K562 (cell line): ENCODE measurements around the gene COL4A2. TPM values are rescaled to one million over a fixed set of nuclear protein-coding genes. Genes with fewer than 3 reads are reported as not detected.

ENCODE experiments used
- CBFA2T3 ChIP-seq: fragments of 450-650 bp; IDR thresholded peaks from 2 replicates; pipeline ENCODE4 v1.6.1; 2017
- CEBPB ChIP-seq: fragments of 450-650 bp; IDR thresholded peaks from 2 replicates; pipeline ENCODE4 v1.6.1; 2016; ENCODE audit warnings: missing genetic modification characterization, missing compliant biosample characterization
- E2F8 ChIP-seq: fragments of 450-650 bp; IDR thresholded peaks from 2 replicates; pipeline ENCODE4 v1.7.1; 2018; ENCODE audit warnings: mild to moderate bottlenecking, low read depth; ENCODE audit not compliant: partially characterized antibody
- HEY1 ChIP-seq: fragments of 250-450 bp; sonication (Bioruptor Pico); IDR thresholded peaks from 2 replicates; pipeline ENCODE4 v1.5.0; 2020; ENCODE audit warnings: mild to moderate bottlenecking, moderate library complexity, borderline replicate concordance
- MYC ChIP-seq, 2 experiments: fragments of 250-450 bp in 1 of 2; sonication (Bioruptor Pico) in 1 of 2; IDR thresholded peaks; 2 replicates each; pipeline versions ENCODE4 v1.5.1 to v1.6.1; 2012 to 2021; ENCODE audit warnings: low read depth in 2 of 2, borderline replicate concordance in 1 of 2, improper control_type of control experiment in 1 of 2, low read length in 1 of 2, mild to moderate bottlenecking in 1 of 2, moderate library complexity in 1 of 2
- NR3C1 ChIP-seq: sonication (generic); formaldehyde crosslinking; IDR thresholded peaks from 2 replicates; pipeline ENCODE4 v1.8.1; 2022; ENCODE audit warnings: missing genetic modification reagents
- POLR3G ChIP-seq: IDR thresholded peaks from 2 replicates; pipeline ENCODE4 v1.6.1; 2011; ENCODE audit not compliant: insufficient read length, insufficient replicate concordance; ENCODE audit errors: extremely low read depth
- POU5F1 ChIP-seq: fragments of 150-350 bp; IDR thresholded peaks from 2 replicates; pipeline ENCODE4 v1.6.1; 2014; ENCODE audit warnings: borderline replicate concordance, low read length, low read depth, mild to moderate bottlenecking; ENCODE audit not compliant: partially characterized antibody
- SMAD3 ChIP-seq: fragments of 450-650 bp; formaldehyde crosslinking; conservative IDR thresholded peaks from 2 replicates; pipeline ENCODE4 v1.4.0; 2020; ENCODE audit warnings: mild to moderate bottlenecking
- TBL1XR1 ChIP-seq, 2 experiments: IDR thresholded peaks; 2 replicates each; pipeline ENCODE4 v1.6.1; 2012; ENCODE audit warnings: improper control_type of control experiment in 2 of 2, low read length in 2 of 2, mild to moderate bottlenecking in 1 of 2
- ZNF318 ChIP-seq, 2 experiments: fragments of 450-650 bp; IDR thresholded peaks; 2 replicates each; pipeline ENCODE4 v1.6.1; 2016; ENCODE audit warnings: mild to moderate bottlenecking in 2 of 2, borderline replicate concordance in 1 of 2, low read depth in 1 of 2, moderate library complexity in 1 of 2
- ZZZ3 ChIP-seq: fragments of 450-650 bp; IDR thresholded peaks from 2 replicates; pipeline ENCODE4 v1.6.1; 2016; ENCODE audit warnings: antibody characterized with exemption, mild to moderate bottlenecking, moderate library complexity
- polyA plus RNA-seq, 8 experiments: library from polyadenylated mRNA; depleted of rRNA in 4 of 8; stranded (reverse) in 5 of 8; unstranded in 3 of 8; fragments of >200 nt; fragmentation: Nextera tagmentation in 2 of 8; fragmentation: Illumina TruSeq in 1 of 8; extraction: Ambion mirVana in 2 of 8; extraction: Trizol in 1 of 8; gene quantifications; 2 replicates each; pipeline versions ENCODE4 v1.2.1 to v1.2.3, GENCODE V29; 2011 to 2014; ENCODE audit warnings: inconsistent platforms in 1 of 8, missing spikeins in 1 of 8
- total RNA-seq, 7 experiments: library from RNA; depleted of rRNA in 6 of 7; stranded (reverse); fragments of >200 nt in 6 of 7; fragmentation: Illumina TruSeq in 2 of 7; extraction: Trizol in 2 of 7; gene quantifications; 2 replicates each; pipeline versions ENCODE4 v1.2.1 to v1.2.3, GENCODE V29; 2011 to 2021; ENCODE audit warnings: low replicate concordance in 1 of 7
- TF ChIP-seq, protein P1 (sequence below): fragments of 250-450 bp; sonication (Bioruptor Pico); IDR thresholded peaks from 2 replicates; pipeline ENCODE4 v1.9.0; 2021; ENCODE audit warnings: mild to moderate bottlenecking, inconsistent platforms

Gene COL4A2
- total and polyA plus RNA-seq, 9 of the 15 experiments (the other 6 are each of a cell fraction or from before 2014, with no cell fraction given): 0.13 to 15.2 (median 8.1) TPM

DNA sequence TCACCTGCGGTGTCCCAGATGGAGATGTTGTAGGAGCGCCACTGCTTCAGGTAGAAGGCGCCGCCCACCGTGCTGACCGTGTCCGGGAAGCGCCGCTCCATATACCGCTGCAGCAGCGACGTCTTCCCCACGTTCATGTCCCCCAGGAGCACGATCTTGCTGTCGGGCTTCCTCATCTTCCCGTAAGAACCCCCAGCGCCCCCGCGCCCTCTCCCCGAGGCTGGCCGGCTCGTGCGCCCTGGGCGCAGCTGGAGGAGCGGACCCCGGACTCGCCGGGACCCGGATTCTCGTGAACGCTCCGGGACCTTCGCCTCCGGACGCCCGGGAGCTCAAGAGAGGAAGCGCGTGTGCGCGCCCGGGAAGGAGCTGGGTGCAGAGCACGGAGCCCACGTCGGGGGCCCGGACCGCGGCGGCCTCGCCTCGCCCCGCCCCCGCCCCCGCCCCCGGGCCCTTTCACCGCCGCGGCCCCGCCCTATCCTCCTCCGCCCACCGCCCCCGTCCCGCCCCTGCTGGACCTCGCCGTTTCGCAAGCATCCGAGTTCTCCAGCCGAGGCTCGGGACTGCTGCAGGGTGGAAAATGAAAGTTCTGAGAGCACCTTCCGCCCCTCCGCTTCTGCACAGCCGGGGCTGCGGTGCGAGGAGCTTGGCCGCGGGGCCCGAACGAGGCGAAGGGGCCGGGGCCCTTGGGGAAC, 254.4 kb downstream of the COL4A2 start, which contains the start of gene RAB20 (continued):
- TF ChIP-seq ZNF318 (IDR thresholded peaks at IDR 0.05; ENCODE audit: borderline replicate concordance in 1 of 2, low read depth in 1 of 2) (no peak), CEBPB (tag) (peak; percentile 74), SMAD3 (CRISPR knock-in tag) (no peak), MYC (IDR thresholded peaks at IDR 0.05; ENCODE audit: low read depth, low read length) (0 out of 2 replicates have a peak, but pooled peaks have one; percentile 8), MYC (CRISPR knock-in tag; IDR thresholded peaks at IDR 0.05; ENCODE audit: borderline replicate concordance, low read depth) (no peak), CBFA2T3 (no peak), POLR3G (no peak), TBL1XR1 (IDR thresholded peaks at IDR 0.05; ENCODE audit: low read length in 2 of 2) (no peak), NR3C1 (CRISPR knock-in tag) (0 out of 2 replicates have a peak, but pooled peaks have one; percentile 59), E2F8 (no peak), ZZZ3 (no peak), POU5F1 (no peak), HEY1 (CRISPR knock-in tag) (no peak)
- TF ChIP-seq, protein P1, sequence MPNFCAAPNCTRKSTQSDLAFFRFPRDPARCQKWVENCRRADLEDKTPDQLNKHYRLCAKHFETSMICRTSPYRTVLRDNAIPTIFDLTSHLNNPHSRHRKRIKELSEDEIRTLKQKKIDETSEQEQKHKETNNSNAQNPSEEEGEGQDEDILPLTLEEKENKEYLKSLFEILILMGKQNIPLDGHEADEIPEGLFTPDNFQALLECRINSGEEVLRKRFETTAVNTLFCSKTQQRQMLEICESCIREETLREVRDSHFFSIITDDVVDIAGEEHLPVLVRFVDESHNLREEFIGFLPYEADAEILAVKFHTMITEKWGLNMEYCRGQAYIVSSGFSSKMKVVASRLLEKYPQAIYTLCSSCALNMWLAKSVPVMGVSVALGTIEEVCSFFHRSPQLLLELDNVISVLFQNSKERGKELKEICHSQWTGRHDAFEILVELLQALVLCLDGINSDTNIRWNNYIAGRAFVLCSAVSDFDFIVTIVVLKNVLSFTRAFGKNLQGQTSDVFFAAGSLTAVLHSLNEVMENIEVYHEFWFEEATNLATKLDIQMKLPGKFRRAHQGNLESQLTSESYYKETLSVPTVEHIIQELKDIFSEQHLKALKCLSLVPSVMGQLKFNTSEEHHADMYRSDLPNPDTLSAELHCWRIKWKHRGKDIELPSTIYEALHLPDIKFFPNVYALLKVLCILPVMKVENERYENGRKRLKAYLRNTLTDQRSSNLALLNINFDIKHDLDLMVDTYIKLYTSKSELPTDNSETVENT (CRISPR knock-in tag): no peak
